Mesenchymal stem cell (in vitro differentiated cells and primary cell): Measurements from ENCODE around the gene MEIG1.

Experiments used
- DNase-seq: peaks from one replicate; pipeline ENCODE4 v3.0.0-alpha.2; 2013
- H2AFZ ChIP-seq: one replicate; pipeline ENCODE4 v1.6.1; 2013; ENCODE audit warnings: low read depth, mild to moderate bottlenecking, control low read depth, inconsistent platforms, low read length, moderate library complexity
- H2AK5ac ChIP-seq: 2 replicates; pipeline ENCODE4 v1.6.1; 2013; ENCODE audit warnings: low read length, moderate library complexity, mild to moderate bottlenecking, inconsistent platforms; ENCODE audit not compliant: severe bottlenecking
- H2BK120ac ChIP-seq: one replicate; pipeline ENCODE4 v1.6.1; 2013; ENCODE audit warnings: low read depth, mild to moderate bottlenecking, inconsistent platforms, low read length, moderate library complexity
- H2BK12ac ChIP-seq, 2 experiments: one replicate each; pipeline ENCODE4 v1.6.1; 2013; ENCODE audit warnings: inconsistent platforms in 2 of 2, low read length in 2 of 2, mild to moderate bottlenecking in 2 of 2, moderate library complexity in 2 of 2, control low read depth in 1 of 2
- H2BK15ac ChIP-seq: one replicate; pipeline ENCODE4 v1.6.1; 2013; ENCODE audit warnings: mild to moderate bottlenecking, low read depth, inconsistent platforms; ENCODE audit not compliant: poor library complexity, severe bottlenecking
- H2BK5ac ChIP-seq: 2 replicates; pipeline ENCODE4 v1.6.1; 2013; ENCODE audit warnings: low read depth, mild to moderate bottlenecking, low read length, control low read depth, inconsistent platforms; ENCODE audit not compliant: poor library complexity, severe bottlenecking
- H3K14ac ChIP-seq, 2 experiments: one replicate each; pipeline ENCODE4 v1.6.1; 2013; ENCODE audit warnings: inconsistent platforms in 2 of 2, low read length in 2 of 2, control low read depth in 1 of 2, mild to moderate bottlenecking in 1 of 2, moderate library complexity in 1 of 2
- H3K18ac ChIP-seq, 2 experiments: one replicate each; pipeline ENCODE4 v1.6.1; 2013; ENCODE audit warnings: inconsistent platforms in 2 of 2, low read length in 2 of 2, control low read depth in 1 of 2, low read depth in 1 of 2, mild to moderate bottlenecking in 1 of 2
- H3K23ac ChIP-seq, 2 experiments: one replicate each; pipeline ENCODE4 v1.6.1; 2013; ENCODE audit warnings: inconsistent platforms in 2 of 2, low read length in 2 of 2, mild to moderate bottlenecking in 2 of 2, moderate library complexity in 2 of 2, control low read depth in 1 of 2
- H3K27ac ChIP-seq: 2 replicates; pipeline ENCODE4 v1.5.1; 2013; ENCODE audit warnings: mild to moderate bottlenecking, moderate library complexity, low read length, control low read depth, inconsistent platforms; ENCODE audit not compliant: poor library complexity, severe bottlenecking
- H3K27me3 ChIP-seq, 2 experiments: 2 replicates each; pipeline versions ENCODE4 v1.6.1 to v1.7.0; 2013; ENCODE audit warnings: low read length in 2 of 2, mild to moderate bottlenecking in 2 of 2, moderate library complexity in 2 of 2, control low read depth in 1 of 2, inconsistent platforms in 1 of 2; ENCODE audit not compliant: control insufficient read depth in 1 of 2, insufficient read depth in 1 of 2
- H3K36me3 ChIP-seq, 2 experiments: 2 replicates each; pipeline versions ENCODE4 v1.6.1 to v1.7.0; 2013; ENCODE audit warnings: low read length in 2 of 2, control low read depth in 1 of 2, inconsistent platforms in 1 of 2, low read depth in 1 of 2, mild to moderate bottlenecking in 1 of 2; ENCODE audit not compliant: insufficient read depth in 2 of 2, control insufficient read depth in 1 of 2
- H3K4ac ChIP-seq, 2 experiments: one replicate each; pipeline ENCODE4 v1.6.1; 2013; ENCODE audit warnings: inconsistent platforms in 2 of 2, low read length in 2 of 2, mild to moderate bottlenecking in 2 of 2, moderate library complexity in 2 of 2, control low read depth in 1 of 2, low read depth in 1 of 2
- H3K4me1 ChIP-seq: 2 replicates; pipeline ENCODE4 v1.6.1; 2013; ENCODE audit warnings: low read depth, low read length, control low read depth; ENCODE audit not compliant: control insufficient read depth, insufficient read depth
- H3K4me2 ChIP-seq: 2 replicates; pipeline ENCODE4 v1.6.1; 2013; ENCODE audit warnings: low read length, mild to moderate bottlenecking, inconsistent platforms; ENCODE audit not compliant: poor library complexity, severe bottlenecking
- H3K4me3 ChIP-seq, 2 experiments: 2 replicates each; pipeline versions ENCODE4 v1.5.1 to v1.7.0; 2013; ENCODE audit warnings: low read length in 2 of 2, mild to moderate bottlenecking in 2 of 2, control low read depth in 1 of 2, low read depth in 1 of 2; ENCODE audit not compliant: insufficient read depth in 1 of 2
- H3K79me1 ChIP-seq: replicated peaks from 2 replicates; pipeline ENCODE4 v1.6.1; 2013; ENCODE audit warnings: mild to moderate bottlenecking, control low read depth, low read length, inconsistent platforms; ENCODE audit not compliant: poor library complexity, severe bottlenecking
- H3K9ac ChIP-seq: 2 replicates; pipeline ENCODE4 v1.7.0; 2013; ENCODE audit warnings: mild to moderate bottlenecking, low read length, moderate library complexity
- H3K9me3 ChIP-seq: 2 replicates; pipeline ENCODE4 v1.7.0; 2013; ENCODE audit warnings: mild to moderate bottlenecking, low read length; ENCODE audit not compliant: control insufficient read depth
- H4K8ac ChIP-seq: one replicate; pipeline ENCODE4 v1.6.1; 2013; ENCODE audit warnings: inconsistent platforms, mild to moderate bottlenecking, low read length, moderate library complexity
- H4K91ac ChIP-seq: one replicate; pipeline ENCODE4 v1.6.1; 2013; ENCODE audit warnings: mild to moderate bottlenecking, low read length, inconsistent platforms
- WGBS: methylation state at CpG from one replicate; pipeline ENCODE4 v1.1.7; 2013; ENCODE audit warnings: mixed read lengths; 5-methylcytosine and 5-hydroxymethylcytosine counted together

The MEIG1 gene

DNA sequence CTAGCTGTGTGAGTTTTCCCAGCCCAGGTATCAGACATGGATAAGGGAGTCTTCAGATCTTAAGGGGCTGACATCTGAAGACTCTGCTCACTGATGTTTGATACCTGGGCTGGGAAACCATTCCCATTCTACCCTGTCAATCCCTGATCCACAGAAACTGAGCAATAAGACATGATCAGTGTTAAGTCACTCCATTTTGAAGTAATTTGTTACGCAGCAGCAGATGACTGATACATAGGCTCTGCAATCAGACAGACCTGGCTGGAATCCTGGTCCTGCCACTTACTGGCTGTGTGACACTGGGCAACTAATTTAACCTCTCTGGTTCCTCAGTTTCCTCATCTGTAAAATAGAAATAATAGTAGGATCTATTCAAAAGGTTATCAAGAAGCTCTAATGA is 11.9 kb upstream of the MEIG1 start:
- no peak overlapping the region for H3K4ac ChIP-seq
- no peak overlapping the region for H2BK5ac ChIP-seq
- no peak overlapping the region for H4K8ac ChIP-seq
- no peak overlapping the region for H3K9ac ChIP-seq
- H3K36me3 ChIP-seq = peaks cover 40 to 59% of the 10 kb centered on the region in 2 experiments
- peaks cover 35% of the 10 kb centered on the region for H3K79me1 ChIP-seq
- H3K4me3 ChIP-seq = no peak overlapping the region
- no peak overlapping the region for H3K27ac ChIP-seq
- H2BK120ac ChIP-seq = no peak overlapping the region
- no peak overlapping the region for H2BK12ac ChIP-seq
- H3K4me2 ChIP-seq = no peak overlapping the region
- DNase-seq = no peak
- no peaks in the 10 kb centered on the region for H3K9me3 ChIP-seq
- H2AFZ ChIP-seq = no peak overlapping the region
- H4K91ac ChIP-seq = no peak overlapping the region
- no peak overlapping the region for H3K18ac ChIP-seq
- WGBS = 100% methylated on average over 1 of the region's 1 CpG
- H3K4me1 ChIP-seq = peaks cover 4% of the 10 kb centered on the region
- H3K14ac ChIP-seq = no peak overlapping the region
- H2AK5ac ChIP-seq = no peak overlapping the region
- H3K27me3 ChIP-seq = no peaks in the 10 kb centered on the region
- H2BK15ac ChIP-seq = no peak overlapping the region
- no peak overlapping the region for H3K23ac ChIP-seq

DNA sequence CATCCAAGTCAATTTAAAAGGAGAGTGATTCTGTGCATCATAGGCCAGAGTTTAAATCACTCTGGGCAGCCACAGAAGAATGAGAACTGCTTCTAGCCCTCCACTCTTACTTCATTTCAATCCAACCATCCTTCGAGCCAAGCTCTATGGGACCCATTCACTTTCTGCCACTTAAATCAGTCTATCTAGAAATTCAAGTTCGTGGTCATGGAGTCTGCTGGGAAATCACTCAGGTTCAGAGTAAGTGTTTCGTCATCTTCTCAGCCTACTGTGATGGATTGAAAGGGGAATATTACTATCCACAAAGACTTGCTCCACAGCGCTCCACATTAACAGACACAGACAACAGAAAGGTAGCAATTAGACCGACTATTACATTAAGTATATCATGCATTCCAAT is 9.9 kb upstream of the MEIG1 start:
- H3K79me1 ChIP-seq = peaks cover 31% of the 10 kb centered on the region
- H3K27me3 ChIP-seq = no peaks in the 10 kb centered on the region
- H4K91ac ChIP-seq = no peak overlapping the region
- no peak overlapping the region for H3K14ac ChIP-seq
- no peak overlapping the region for H3K4me2 ChIP-seq
- no peak overlapping the region for H2AK5ac ChIP-seq
- no peak overlapping the region for H3K27ac ChIP-seq
- no peak overlapping the region for H3K4ac ChIP-seq
- 95% methylated on average over 5 of the region's 5 CpGs for WGBS
- no peak overlapping the region for H3K18ac ChIP-seq
- H3K4me1 ChIP-seq = peaks cover 8% of the 10 kb centered on the region
- H3K4me3 ChIP-seq = no peak overlapping the region
- H4K8ac ChIP-seq = no peak overlapping the region
- H2BK15ac ChIP-seq = no peak overlapping the region
- H3K36me3 ChIP-seq = peaks cover 29 to 46% of the 10 kb centered on the region in 2 experiments
- no peak overlapping the region for H2AFZ ChIP-seq
- no peaks in the 10 kb centered on the region for H3K9me3 ChIP-seq
- no peak overlapping the region for H2BK12ac ChIP-seq
- no peak for DNase-seq
- no peak overlapping the region for H3K23ac ChIP-seq
- H2BK5ac ChIP-seq = no peak overlapping the region
- no peak overlapping the region for H3K9ac ChIP-seq
- no peak overlapping the region for H2BK120ac ChIP-seq

DNA sequence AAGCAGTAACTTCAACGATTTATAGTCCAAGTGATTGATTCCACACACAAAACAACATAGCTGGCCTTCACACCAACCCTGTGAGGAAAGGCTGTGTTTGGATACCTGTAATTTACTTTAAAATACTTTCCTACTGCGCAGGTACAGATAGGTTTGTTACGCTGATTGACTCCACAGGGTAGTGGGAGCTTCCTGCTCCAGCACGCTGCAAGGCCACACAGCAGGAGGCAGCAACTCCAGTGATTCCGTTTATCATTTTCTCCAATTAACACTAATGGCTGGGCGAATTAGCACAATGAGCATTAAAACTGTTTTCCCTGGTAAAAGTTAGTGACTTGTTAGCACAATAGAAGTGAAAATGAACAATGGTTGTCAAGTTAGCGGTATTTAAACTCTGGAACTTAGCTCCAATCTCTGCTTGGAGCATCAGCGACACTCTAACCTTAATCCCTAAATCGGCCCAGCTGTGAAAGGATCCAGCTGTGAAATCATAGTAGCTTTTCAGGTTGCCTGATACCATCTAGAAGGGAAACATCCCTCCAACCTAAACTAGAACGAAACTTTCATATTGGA is 6.3 kb upstream of the MEIG1 start:
- Histone ChIP-seq H3K9me3 (no peaks in the 10 kb centered on the region), H2BK15ac (no peak overlapping the region), H3K36me3 (peaks cover under 1 to 17% of the 10 kb centered on the region in 2 experiments), H3K27ac (peak overlapping the region; percentile 84), H3K4me1 (peaks cover 11% of the 10 kb centered on the region), H2BK5ac (no peak overlapping the region), H2AFZ (no peak overlapping the region), H4K8ac (no peak overlapping the region), H4K91ac (no peak overlapping the region), H2BK12ac (no peak overlapping the region), H3K4me2 (peak overlapping the region; percentile 96), H3K27me3 (no peaks in the 10 kb centered on the region), H2AK5ac (no peak overlapping the region), H2BK120ac (no peak overlapping the region), H3K23ac (no peak overlapping the region), H3K18ac (no peak overlapping the region), H3K79me1 (peaks cover 17% of the 10 kb centered on the region), H3K4me3 (peak overlapping the region; percentile 82 to 84), H3K14ac (no peak overlapping the region), H3K4ac (no peak overlapping the region), H3K9ac (peak overlapping the region; percentile 93)
- DNase-seq = no peak
- WGBS = 3% methylated on average over 7 of the region's 10 CpGs

DNA sequence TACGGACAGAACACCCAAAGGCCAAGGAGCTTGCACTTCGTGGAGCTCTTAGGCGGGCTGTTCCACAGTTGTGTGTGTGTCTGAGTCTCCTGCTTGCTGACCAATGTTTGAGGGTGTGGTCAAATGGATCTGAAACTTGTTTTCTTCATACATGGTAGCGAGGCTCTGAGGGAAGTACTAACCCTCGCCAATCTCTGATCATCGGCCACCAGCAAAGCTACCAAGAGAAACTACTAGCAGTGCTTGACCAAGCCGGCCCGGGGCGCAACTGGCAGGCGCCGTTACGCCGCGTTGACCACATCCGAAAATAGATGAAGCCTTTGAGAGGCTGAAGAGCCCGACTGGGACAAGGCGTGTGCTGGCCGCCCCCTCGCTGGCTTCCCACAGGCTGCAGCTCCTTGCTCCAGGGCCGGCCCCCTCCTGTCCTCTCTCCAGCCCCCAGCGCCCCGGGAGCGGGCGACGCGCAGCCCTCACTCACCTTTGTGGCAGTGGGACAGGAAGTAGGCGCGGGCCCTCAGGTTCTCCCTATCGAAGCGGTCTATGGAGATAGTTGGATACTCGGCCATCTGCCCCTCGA is 5.7 kb upstream of the MEIG1 start:
- H4K8ac ChIP-seq = peak overlapping the region; percentile 45
- H2AFZ ChIP-seq = no peak overlapping the region
- H3K27ac ChIP-seq = peak overlapping the region; percentile 84
- peak; percentile 83 for DNase-seq
- 0% methylated on average over 30 of the region's 32 CpGs for WGBS
- peaks cover 11% of the 10 kb centered on the region for H3K4me1 ChIP-seq
- H3K9ac ChIP-seq = peak overlapping the region; percentile 93
- no peak overlapping the region for H3K23ac ChIP-seq
- no peak overlapping the region for H2BK12ac ChIP-seq
- H3K18ac ChIP-seq = peak overlapping the region; percentile 25 to 56
- peak overlapping the region; percentile 29 for H2BK15ac ChIP-seq
- peak overlapping the region in 1 of 2 experiments; percentile 47 for H3K4ac ChIP-seq
- no peak overlapping the region for H2BK120ac ChIP-seq
- no peak overlapping the region for H4K91ac ChIP-seq
- H3K4me3 ChIP-seq = peak overlapping the region; percentile 82 to 84
- peaks cover 0 to 11% of the 10 kb centered on the region in 2 experiments for H3K36me3 ChIP-seq
- H2AK5ac ChIP-seq = no peak overlapping the region
- H2BK5ac ChIP-seq = peak overlapping the region; percentile 53
- peaks cover 13% of the 10 kb centered on the region for H3K79me1 ChIP-seq
- H3K14ac ChIP-seq = no peak overlapping the region
- H3K9me3 ChIP-seq = no peaks in the 10 kb centered on the region
- H3K27me3 ChIP-seq = no peaks in the 10 kb centered on the region
- H3K4me2 ChIP-seq = peak overlapping the region; percentile 96
